Aorta (tissue), 5 donors: ENCODE data around the gene ARRB2. TPM values are rescaled to one million over a fixed set of nuclear protein-coding genes. Genes with fewer than 3 reads are reported as not detected.

ENCODE experiments used
- ATAC-seq: fragments of 200-7000 bp; cut with Tn5 transposase; one replicate; pipeline ENCODE4 v1.9.1; 2022; ENCODE audit warnings: moderate library complexity; ENCODE audit not compliant: low FRiP score
- DNase-seq, 2 donors: peaks; one replicate each; pipeline ENCODE4 v3.0.0-alpha.2; 2020
- H3K27ac ChIP-seq, 2 donors: one replicate each; pipeline ENCODE4 v1.5.1; 2013; ENCODE audit warnings: low read length in 2 of 2, mild to moderate bottlenecking in 2 of 2, moderate library complexity in 2 of 2, control low read depth in 1 of 2, inconsistent platforms in 1 of 2, low read depth in 1 of 2
- H3K27me3 ChIP-seq, 2 donors: one replicate each; pipeline ENCODE4 v1.6.1; 2013; ENCODE audit warnings: control low read depth in 1 of 2, low read length in 1 of 2, mild to moderate bottlenecking in 1 of 2, moderate library complexity in 1 of 2; ENCODE audit not compliant: insufficient read depth in 2 of 2, control insufficient read depth in 1 of 2
- H3K36me3 ChIP-seq, 2 donors: one replicate each; pipeline ENCODE4 v1.6.1; 2013; ENCODE audit warnings: control low read depth in 1 of 2, low read length in 1 of 2, mild to moderate bottlenecking in 1 of 2; ENCODE audit not compliant: insufficient read depth in 2 of 2, control insufficient read depth in 1 of 2
- H3K4me1 ChIP-seq, 2 donors: one replicate each; pipeline ENCODE4 v1.6.1; 2013; ENCODE audit warnings: low read length in 2 of 2, control low read depth in 1 of 2, mild to moderate bottlenecking in 1 of 2, moderate library complexity in 1 of 2; ENCODE audit not compliant: insufficient read depth in 2 of 2, control insufficient read depth in 1 of 2
- H3K4me3 ChIP-seq, 2 donors: one replicate each; pipeline ENCODE4 v1.5.1; 2013; ENCODE audit warnings: low read length in 2 of 2, control low read depth in 1 of 2, mild to moderate bottlenecking in 1 of 2
- H3K9me3 ChIP-seq: one replicate; pipeline ENCODE4 v1.6.1; 2013; ENCODE audit warnings: mild to moderate bottlenecking, low read length; ENCODE audit not compliant: control insufficient read depth
- WGBS, 2 donors: extraction: QIAGEN DNeasy Blood & Tissue Kit; methylation state at CpG; one replicate each; pipeline ENCODE4 v1.1.7; 2013; 5-methylcytosine and 5-hydroxymethylcytosine counted together
- intact Hi-C, 2 donors: fragments of 100-400 bp; cut with DNase I; formaldehyde crosslinking; loops; one replicate each; pipeline versions ENCODE4 v1.14.2 to v1.15.0; 2022
- polyA plus RNA-seq, 2 donors: library from polyadenylated mRNA; stranded (reverse); fragments of 200-250 nt; gene quantifications; one replicate each; pipeline ENCODE4 v1.2.3, GENCODE V29; 2013
- total RNA-seq, 2 donors: library from RNA; stranded (reverse); fragmentation: NEBNext Ultra II Directional; extraction: Animal tissue kit (Norgen Biotek cat#: 25700); gene quantifications; one replicate each; pipeline ENCODE4 v1.2.1, GENCODE V29; 2021
- donor health status: healthy with polysubstance abuse.
- donor health status: Bipolar disorder and iron deficiency.
- donor health status: DM: no; HTN: no; CAD: no.
- donor health status: DM: no; HTN: no; CAD: no.
- donor health status: DM: yes; HTN: yes; CAD: no.

The ARRB2 gene
- total and polyA plus RNA-seq, 4 donors: 23.2 to 119 (median 63.5) TPM

- intact Hi-C loops: no loop called here
- DNase-seq: no peak
Observed at GRCh38 chr17:4740025-4740351, 29.6 kb downstream of the ARRB2 start.

GRCh38 chr17:4740584-4740983, 30.2 kb downstream of the ARRB2 start:
- 97 to 98% methylated on average over 8 of the region's 8 CpGs for WGBS, 2 donors
- Histone ChIP-seq H3K4me3 (no peak overlapping the region), H3K9me3 (no peaks in the 10 kb centered on the region), H3K27ac (no peak overlapping the region), H3K27me3 (no peaks in the 10 kb centered on the region), H3K36me3 (no peaks in the 10 kb centered on the region), H3K4me1 (no peaks in the 10 kb centered on the region)
- no peak for DNase-seq
- no peak for ATAC-seq
- intact Hi-C loops: no loop called here

More at GRCh38 chr17:4740025-4740351, 29.6 kb downstream of the ARRB2 start:
- no peaks in the 10 kb centered on the region for H3K4me1 ChIP-seq
- H3K4me3 ChIP-seq: peak overlapping the region; percentile 61 to 62
- H3K27ac ChIP-seq: no peak overlapping the region
- no peaks in the 10 kb centered on the region for H3K27me3 ChIP-seq
- WGBS, 2 donors: 10 to 18% methylated on average over 13 of the region's 13 CpGs
- no peak for ATAC-seq
- H3K9me3 ChIP-seq: no peaks in the 10 kb centered on the region
- H3K36me3 ChIP-seq: no peaks in the 10 kb centered on the region

- Histone ChIP-seq H3K4me1 (no peaks in the 10 kb centered on the region), H3K36me3 (no peaks in the 10 kb centered on the region), H3K27ac (no peak overlapping the region), H3K4me3 (no peak overlapping the region), H3K9me3 (no peaks in the 10 kb centered on the region), H3K27me3 (no peaks in the 10 kb centered on the region)
- intact Hi-C loops: no loop called here
- DNase-seq (no peak), ATAC-seq (no peak)
- 97% methylated on average over 8 of the region's 8 CpGs for WGBS, 2 donors
Observed at GRCh38 chr17:4741544-4741943, 31.1 kb downstream of the ARRB2 start.

- intact Hi-C loops: no loop called here
- H3K36me3 ChIP-seq: no peaks in the 10 kb centered on the region
- H3K4me3 ChIP-seq: no peak overlapping the region
- WGBS, 2 donors: 90 to 92% methylated on average over 9 of the region's 9 CpGs
- ATAC-seq (no peak), DNase-seq (no peak)
- H3K27me3 ChIP-seq: no peaks in the 10 kb centered on the region
- no peaks in the 10 kb centered on the region for H3K9me3 ChIP-seq
- H3K4me1 ChIP-seq: no peaks in the 10 kb centered on the region
- no peak overlapping the region for H3K27ac ChIP-seq
Observed at GRCh38 chr17:4742133-4742532, 31.7 kb downstream of the ARRB2 start.

GRCh38 chr17:4742629-4743028, 32.2 kb downstream of the ARRB2 start:
- Histone ChIP-seq H3K9me3 (no peaks in the 10 kb centered on the region), H3K27ac (no peak overlapping the region), H3K4me1 (no peaks in the 10 kb centered on the region), H3K36me3 (no peaks in the 10 kb centered on the region), H3K27me3 (no peaks in the 10 kb centered on the region), H3K4me3 (no peak overlapping the region)
- DNase-seq (no peak), ATAC-seq (no peak)
- intact Hi-C loops: no loop called here
- 50 to 54% methylated on average over 10 of the region's 10 CpGs for WGBS, 2 donors

- DNase-seq (no peak), ATAC-seq (no peak)
- intact Hi-C loops: no loop called here
- Histone ChIP-seq H3K36me3 (no peaks in the 10 kb centered on the region), H3K4me1 (no peaks in the 10 kb centered on the region), H3K27me3 (no peaks in the 10 kb centered on the region), H3K4me3 (no peak overlapping the region), H3K27ac (no peak overlapping the region), H3K9me3 (no peaks in the 10 kb centered on the region)
- WGBS, 2 donors: 95 to 98% methylated on average over 8 of the region's 8 CpGs
Observed at GRCh38 chr17:4743216-4743615, 32.8 kb downstream of the ARRB2 start.

GRCh38 chr17:4743898-4744297, 33.5 kb downstream of the ARRB2 start:
- H3K4me3 ChIP-seq: no peak overlapping the region
- H3K4me1 ChIP-seq: no peaks in the 10 kb centered on the region
- WGBS, 2 donors: 89 to 91% methylated on average over 9 of the region's 9 CpGs
- no peaks in the 10 kb centered on the region for H3K27me3 ChIP-seq
- no peaks in the 10 kb centered on the region for H3K9me3 ChIP-seq
- no peak for ATAC-seq
- no peaks in the 10 kb centered on the region for H3K36me3 ChIP-seq
- intact Hi-C loops: no loop called here
- DNase-seq: no peak
- no peak overlapping the region for H3K27ac ChIP-seq

GRCh38 chr17:4744999-4745969, 34.9 kb downstream of the ARRB2 start:
- no peaks in the 10 kb centered on the region for H3K27me3 ChIP-seq
- ATAC-seq (no peak), DNase-seq (peak in 1 of 2 donors; percentile 50)
- WGBS, 2 donors: 6% methylated on average over 39 to 51 of the region's 51 CpGs
- H3K27ac ChIP-seq: no peak overlapping the region
- no peaks in the 10 kb centered on the region for H3K9me3 ChIP-seq
- no peaks in the 10 kb centered on the region for H3K36me3 ChIP-seq
- no peak overlapping the region for H3K4me3 ChIP-seq
- H3K4me1 ChIP-seq: no peaks in the 10 kb centered on the region
- intact Hi-C loops: no loop called here

- 3 to 4% methylated on average over 5 of the region's 5 CpGs for WGBS, 2 donors
- intact Hi-C loops: no loop called here
- no peaks in the 10 kb centered on the region for H3K36me3 ChIP-seq
- H3K27ac ChIP-seq: no peak overlapping the region
- H3K9me3 ChIP-seq: no peaks in the 10 kb centered on the region
- H3K27me3 ChIP-seq: no peaks in the 10 kb centered on the region
- no peak overlapping the region for H3K4me3 ChIP-seq
- ATAC-seq (peak; percentile 54), DNase-seq (peak in 1 of 2 donors; percentile 61)
- H3K4me1 ChIP-seq: no peaks in the 10 kb centered on the region
Observed at GRCh38 chr17:4747847-4748246, 37.4 kb downstream of the ARRB2 start.
